Duodenal mucosa (tissue), 2 donors: ENCODE measurements around the gene FOLR3.
"Not testable (repeated sequence)": the region's sequence is repeated elsewhere in the genome, so short reads cannot be mapped to it uniquely, and the experiment has no call there.

Experiments used
- H3K27ac ChIP-seq: one replicate; pipeline ENCODE4 v1.7.0; 2013; ENCODE audit warnings: low read depth, low read length
- H3K27me3 ChIP-seq, 2 donors: one replicate each; pipeline ENCODE4 v1.7.0; 2013; ENCODE audit warnings: low read length in 2 of 2, control low read depth in 1 of 2; ENCODE audit not compliant: insufficient read depth in 2 of 2, control insufficient read depth in 1 of 2
- H3K36me3 ChIP-seq, 2 donors: one replicate each; pipeline ENCODE4 v1.7.0; 2013; ENCODE audit warnings: low read length in 2 of 2, control low read depth in 1 of 2; ENCODE audit not compliant: insufficient read depth in 2 of 2, control insufficient read depth in 1 of 2
- H3K4me1 ChIP-seq, 2 donors: one replicate each; pipeline ENCODE4 v1.7.0; 2013; ENCODE audit warnings: low read length in 2 of 2, control low read depth in 1 of 2; ENCODE audit not compliant: insufficient read depth in 2 of 2, control insufficient read depth in 1 of 2
- H3K4me3 ChIP-seq, 2 donors: one replicate each; pipeline ENCODE4 v1.7.0; 2013; ENCODE audit warnings: low read length in 2 of 2, low read depth in 1 of 2
- H3K9ac ChIP-seq, 2 donors: one replicate each; pipeline ENCODE4 v1.7.0; 2013; ENCODE audit warnings: low read length in 2 of 2, low read depth in 1 of 2
- H3K9me3 ChIP-seq, 2 donors: one replicate each; pipeline ENCODE4 v1.7.0; 2013; ENCODE audit warnings: low read length in 2 of 2, control low read depth in 1 of 2; ENCODE audit not compliant: control insufficient read depth in 1 of 2

Gene FOLR3

GRCh38 chr11:72179049-72179803 lies 43.7 kb downstream of the FOLR3 start:
- no peak overlapping the region for H3K27ac ChIP-seq
- H3K4me3 ChIP-seq = no peak overlapping the region
- no peaks in the 10 kb centered on the region for H3K36me3 ChIP-seq
- no peaks in the 10 kb centered on the region for H3K9me3 ChIP-seq
- no peaks in the 10 kb centered on the region for H3K27me3 ChIP-seq
- peaks cover 2 to 8% of the 10 kb centered on the region in 2 donors for H3K4me1 ChIP-seq
- H3K9ac ChIP-seq = no peak overlapping the region

DNA sequence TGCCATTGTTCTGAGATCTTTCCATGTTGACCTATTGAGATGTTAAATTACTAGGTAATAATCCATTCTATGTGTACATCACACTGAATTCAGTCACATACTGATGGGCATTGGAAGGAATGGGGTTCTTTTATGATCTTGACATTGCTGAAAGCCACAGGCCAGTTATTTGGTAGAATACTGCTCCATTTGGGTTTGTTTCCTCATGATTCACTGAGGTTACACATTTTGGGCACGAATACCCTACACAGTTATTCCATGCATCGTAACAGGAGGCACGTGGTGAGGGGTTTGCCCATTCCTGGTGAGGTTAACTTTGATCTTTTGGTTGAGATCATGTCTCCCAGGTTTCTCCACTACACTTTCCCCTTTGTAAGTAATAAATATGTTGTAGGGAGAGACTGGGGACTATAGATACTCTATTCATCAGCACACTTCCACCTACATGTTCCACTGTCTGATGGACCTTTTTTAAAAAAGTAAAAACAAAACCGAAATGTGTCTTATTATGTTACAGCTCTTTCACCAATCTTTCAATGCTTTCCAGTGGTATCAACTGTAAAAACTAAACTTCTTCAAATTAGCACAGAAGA lies 44.4 kb downstream of the FOLR3 start:
- Histone ChIP-seq H3K27ac (no peak overlapping the region), H3K27me3 (no peaks in the 10 kb centered on the region), H3K9me3 (no peaks in the 10 kb centered on the region), H3K9ac (no peak overlapping the region), H3K4me1 (peaks cover 0 to 2% of the 10 kb centered on the region in 2 donors), H3K4me3 (no peak overlapping the region), H3K36me3 (no peaks in the 10 kb centered on the region)

- not testable (repeated sequence) for H3K27ac ChIP-seq
Observed at GRCh38 chr11:72180892-72181552, 45.5 kb downstream of the FOLR3 start.

GRCh38 chr11:72181553-72181958 lies 46.0 kb downstream of the FOLR3 start:
- H3K9me3 ChIP-seq, H3K27ac ChIP-seq, H3K9ac ChIP-seq, H3K27me3 ChIP-seq, H3K36me3 ChIP-seq, H3K4me3 ChIP-seq, H3K4me1 ChIP-seq: not testable (repeated sequence)

More at GRCh38 chr11:72180892-72181552, 45.5 kb downstream of the FOLR3 start:
- H3K9ac ChIP-seq, H3K9me3 ChIP-seq, H3K4me1 ChIP-seq, H3K27me3 ChIP-seq, H3K4me3 ChIP-seq, H3K36me3 ChIP-seq: not testable (repeated sequence)

GRCh38 chr11:72188267-72188666 lies 52.7 kb downstream of the FOLR3 start:
- H3K4me3 ChIP-seq = no peak overlapping the region
- H3K27ac ChIP-seq = no peak overlapping the region
- no peaks in the 10 kb centered on the region for H3K4me1 ChIP-seq
- H3K36me3 ChIP-seq = no peaks in the 10 kb centered on the region
- H3K27me3 ChIP-seq = no peaks in the 10 kb centered on the region
- H3K9ac ChIP-seq = no peak overlapping the region
- no peaks in the 10 kb centered on the region for H3K9me3 ChIP-seq
